MCF 10A (cell line): Measurements from ENCODE around the gene TSPAN4. TPM values are rescaled to one million over a fixed set of nuclear protein-coding genes. Genes with fewer than 3 reads are reported as not detected.

Source experiments
- BruUV-seq: library from RNA; stranded (reverse); fragments of 400-500 nt; replicated peaks from 2 replicates; lab custom pipeline; 2021; lab: Mats Ljungman, UMichigan
- CTCF ChIA-PET: fragments of 300-600 bp; sonication (Branson Sonifier 250); formaldehyde crosslinking; extraction: SDS; loops from one replicate; lab custom pipeline; 2021; ENCODE audit warnings: antibody characterized with exemption, inconsistent platforms; lab: Yijun Ruan, JAX
- POLR2A ChIA-PET: fragments of 300-600, 350-650 bp; sonication (Branson Sonifier 250); formaldehyde crosslinking; extraction: SDS; loops from one replicate; lab custom pipeline; 2020; ENCODE audit warnings: antibody characterized with exemption, inconsistent platforms; lab: Yijun Ruan, JAX
- DNase-seq: peaks from one replicate; pipeline ENCODE4 v3.0.0-alpha.2; 2018; ENCODE audit not compliant: unreplicated experiment
- H3K27ac Mint-ChIP-seq: one replicate; pipeline ENCODE4 v1.8.0; 2022; ENCODE audit warnings: mild to moderate bottlenecking, low read depth, mixed read lengths; ENCODE audit not compliant: unreplicated experiment
- H3K27me3 Mint-ChIP-seq: one replicate; pipeline ENCODE4 v1.8.0; 2022; ENCODE audit warnings: mixed read lengths; ENCODE audit not compliant: insufficient read depth, unreplicated experiment
- H3K36me3 Mint-ChIP-seq: one replicate; pipeline ENCODE4 v1.8.0; 2022; ENCODE audit warnings: mild to moderate bottlenecking, moderate library complexity, mixed read lengths; ENCODE audit not compliant: insufficient read depth, unreplicated experiment
- H3K4me1 Mint-ChIP-seq: one replicate; pipeline ENCODE4 v1.8.0; 2022; ENCODE audit warnings: mixed read lengths; ENCODE audit not compliant: insufficient read depth, unreplicated experiment
- H3K4me3 Mint-ChIP-seq: one replicate; pipeline ENCODE4 v1.8.0; 2022; ENCODE audit warnings: mild to moderate bottlenecking, moderate library complexity, mixed read lengths; ENCODE audit not compliant: unreplicated experiment
- H3K9me3 Mint-ChIP-seq: one replicate; pipeline ENCODE4 v1.8.0; 2022; ENCODE audit warnings: mixed read lengths; ENCODE audit not compliant: unreplicated experiment
- intact Hi-C: fragments of 100-400 bp; cut with micrococcal nuclease; formaldehyde crosslinking; loops from 2 replicates; pipeline ENCODE4 v1.14.1; 2022
- total RNA-seq: library from RNA; stranded (reverse); gene quantifications from 2 replicates; pipeline ENCODE4 v1.2.3, GENCODE V29; 2022
- TF ChIP-seq, protein P1 (sequence below): fragments of 200-600 bp; IDR thresholded peaks from one replicate; pipeline ENCODE4 v1.8.0; 2022; ENCODE audit warnings: antibody characterized with exemption, mild to moderate bottlenecking; ENCODE audit not compliant: unreplicated experiment

TSPAN4 gene
- total RNA-seq, 1 experiment from 2014 or later = 148 TPM

DNA sequence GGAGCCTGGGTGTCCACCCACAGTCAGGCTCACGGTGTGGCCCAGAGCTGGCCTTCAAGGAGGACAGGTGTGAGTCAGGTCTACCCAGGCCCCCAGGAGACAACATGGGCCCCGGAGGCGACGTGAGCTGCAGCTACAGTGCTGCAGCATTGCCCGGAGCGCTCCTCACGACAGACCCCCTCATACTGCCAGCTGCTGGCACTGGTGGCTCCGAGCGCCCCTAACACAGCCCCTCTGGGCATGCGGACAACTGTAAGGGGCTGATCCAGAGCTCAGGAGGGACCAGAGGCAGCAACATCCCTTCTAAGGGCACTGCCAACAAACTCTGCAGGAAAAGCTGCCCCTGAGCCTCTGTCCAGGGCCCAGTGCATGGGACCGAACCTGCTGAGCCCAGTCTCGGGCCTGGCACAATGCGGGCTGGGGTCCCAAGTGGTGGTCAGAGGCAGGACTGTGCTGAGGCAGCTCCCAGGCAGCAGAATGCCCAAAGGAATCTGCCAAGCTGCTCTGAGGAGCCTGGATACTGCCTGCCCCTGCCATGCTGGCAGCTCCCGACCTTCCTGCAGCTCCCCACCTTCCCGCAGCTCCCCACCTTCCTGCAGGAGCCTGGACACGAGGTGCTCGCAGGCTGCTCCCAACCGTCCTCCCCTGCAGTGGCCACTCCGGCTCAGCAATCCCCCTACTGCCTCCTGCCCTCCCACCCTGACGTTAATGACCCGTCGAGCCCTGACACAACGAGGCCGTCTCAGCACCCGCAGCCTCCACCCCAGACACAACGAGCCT is 52.9 kb downstream of the TSPAN4 start:
- intact Hi-C loops = no loop called here
- ChIA-PET POLR2A (interaction anchor here (1.6 kb wide), 1 partner anchor 34 kb away, joined by 4 read pairs; no protein-coding TSS in a partner anchor), CTCF (interaction anchor here (0.6 kb wide), 1 partner anchor 17 kb away, joined by 4 read pairs; no protein-coding TSS in a partner anchor)
- Mint-ChIP-seq H3K36me3 (peaks cover 19% of the 10 kb centered on the region), H3K9me3 (no peaks in the 10 kb centered on the region), H3K27ac (no peak overlapping the region), H3K4me1 (no peaks in the 10 kb centered on the region), H3K27me3 (no peaks in the 10 kb centered on the region), H3K4me3 (no peak overlapping the region)
- TF ChIP-seq, protein P1, sequence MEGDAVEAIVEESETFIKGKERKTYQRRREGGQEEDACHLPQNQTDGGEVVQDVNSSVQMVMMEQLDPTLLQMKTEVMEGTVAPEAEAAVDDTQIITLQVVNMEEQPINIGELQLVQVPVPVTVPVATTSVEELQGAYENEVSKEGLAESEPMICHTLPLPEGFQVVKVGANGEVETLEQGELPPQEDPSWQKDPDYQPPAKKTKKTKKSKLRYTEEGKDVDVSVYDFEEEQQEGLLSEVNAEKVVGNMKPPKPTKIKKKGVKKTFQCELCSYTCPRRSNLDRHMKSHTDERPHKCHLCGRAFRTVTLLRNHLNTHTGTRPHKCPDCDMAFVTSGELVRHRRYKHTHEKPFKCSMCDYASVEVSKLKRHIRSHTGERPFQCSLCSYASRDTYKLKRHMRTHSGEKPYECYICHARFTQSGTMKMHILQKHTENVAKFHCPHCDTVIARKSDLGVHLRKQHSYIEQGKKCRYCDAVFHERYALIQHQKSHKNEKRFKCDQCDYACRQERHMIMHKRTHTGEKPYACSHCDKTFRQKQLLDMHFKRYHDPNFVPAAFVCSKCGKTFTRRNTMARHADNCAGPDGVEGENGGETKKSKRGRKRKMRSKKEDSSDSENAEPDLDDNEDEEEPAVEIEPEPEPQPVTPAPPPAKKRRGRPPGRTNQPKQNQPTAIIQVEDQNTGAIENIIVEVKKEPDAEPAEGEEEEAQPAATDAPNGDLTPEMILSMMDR = no peak
- no peak for DNase-seq
- BruUV-seq = no TSS peak

GRCh38 chr11:897253-898142 is 54.8 kb downstream of the TSPAN4 start:
- H3K27me3 Mint-ChIP-seq = no peaks in the 10 kb centered on the region
- BruUV-seq = no TSS peak
- POLR2A ChIA-PET = no interaction called here

DNA sequence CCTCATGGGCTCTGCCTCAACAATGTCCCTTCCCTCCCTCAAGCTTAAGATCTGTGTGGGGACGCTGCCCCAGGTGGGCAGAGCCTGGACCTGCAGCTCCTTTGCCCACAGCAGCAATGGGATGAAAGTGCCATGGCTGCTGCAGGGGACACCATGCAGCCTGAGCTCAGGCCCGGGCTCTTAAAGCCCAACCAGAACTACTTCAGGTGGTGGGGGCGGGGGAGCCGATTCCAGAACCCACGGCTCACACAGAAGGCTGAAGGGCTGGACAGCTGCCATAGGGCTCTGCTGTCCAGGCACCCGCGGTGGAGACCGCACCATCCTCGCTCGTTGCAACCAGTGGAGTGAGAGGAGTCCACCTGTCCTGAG is 55.5 kb downstream of the TSPAN4 start:
- ChIA-PET POLR2A (no interaction called here), CTCF (interaction anchor here (0.6 kb wide), 2 partner anchors 14 to 93 kb away, joined by 3 read pairs; no protein-coding TSS in a partner anchor)
- TF ChIP-seq, protein P1 = peak; percentile 40
- Mint-ChIP-seq H3K27ac (no peak overlapping the region), H3K27me3 (no peaks in the 10 kb centered on the region), H3K4me3 (no peak overlapping the region), H3K9me3 (no peaks in the 10 kb centered on the region), H3K4me1 (no peaks in the 10 kb centered on the region), H3K36me3 (peaks cover 24% of the 10 kb centered on the region)
- intact Hi-C loops = no loop called here
- no TSS peak for BruUV-seq
- peak; percentile 22 for DNase-seq

More at GRCh38 chr11:897253-898142, 54.8 kb downstream of the TSPAN4 start:
- CTCF ChIA-PET = interaction anchor here (0.6 kb wide), 1 partner anchor 94 kb away, joined by 3 read pairs; no protein-coding TSS in a partner anchor
- Mint-ChIP-seq H3K9me3 (no peaks in the 10 kb centered on the region), H3K4me3 (no peak overlapping the region), H3K36me3 (peaks cover 20% of the 10 kb centered on the region), H3K27ac (no peak overlapping the region), H3K4me1 (no peaks in the 10 kb centered on the region)
- TF ChIP-seq, protein P1 = no peak
- no peak for DNase-seq
- intact Hi-C loops = no loop called here
